M059J (cell line): ENCODE data around the gene PTBP1. TPM values are rescaled to one million over a fixed set of nuclear protein-coding genes. Genes with fewer than 3 reads are reported as not detected.
"Not testable (repeated sequence)": the region's sequence is repeated elsewhere in the genome, so short reads cannot be mapped to it uniquely, and the experiment has no call there.

Source experiments
- DNase-seq: peaks from one replicate; pipeline ENCODE4 v3.0.0-alpha.2; 2012; ENCODE audit warnings: low read depth
- total RNA-seq: library from RNA; depleted of rRNA; stranded (reverse); fragments of >200 nt; shearing (Covaris generic); gene quantifications from 2 replicates; pipeline ENCODE4 v1.2.3, GENCODE V29; 2014; rRNA removed

The PTBP1 gene
- total RNA-seq, 1 experiment from 2014 or later, result 196 TPM

GRCh38 chr19:853614-854220 lies 56.5 kb downstream of the PTBP1 start:
- DNase-seq, result not testable (repeated sequence)

DNA sequence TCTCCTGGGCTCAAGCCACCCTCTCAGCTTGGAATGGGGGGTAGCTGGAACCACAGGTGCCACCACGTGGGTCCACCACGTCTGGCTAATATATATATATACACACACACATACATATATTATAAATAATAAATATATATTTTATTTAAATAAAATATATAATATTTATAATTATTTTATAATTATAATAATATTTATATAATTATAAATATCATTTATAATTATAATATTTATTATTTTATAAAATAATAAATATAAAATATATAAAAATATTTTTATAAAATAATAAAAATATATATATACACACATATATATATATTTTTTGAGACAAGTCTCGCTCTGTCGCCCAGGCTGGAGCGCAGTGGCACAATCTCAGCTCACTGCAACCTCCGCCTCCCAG lies 57.3 kb downstream of the PTBP1 start:
- no peak for DNase-seq

DNA sequence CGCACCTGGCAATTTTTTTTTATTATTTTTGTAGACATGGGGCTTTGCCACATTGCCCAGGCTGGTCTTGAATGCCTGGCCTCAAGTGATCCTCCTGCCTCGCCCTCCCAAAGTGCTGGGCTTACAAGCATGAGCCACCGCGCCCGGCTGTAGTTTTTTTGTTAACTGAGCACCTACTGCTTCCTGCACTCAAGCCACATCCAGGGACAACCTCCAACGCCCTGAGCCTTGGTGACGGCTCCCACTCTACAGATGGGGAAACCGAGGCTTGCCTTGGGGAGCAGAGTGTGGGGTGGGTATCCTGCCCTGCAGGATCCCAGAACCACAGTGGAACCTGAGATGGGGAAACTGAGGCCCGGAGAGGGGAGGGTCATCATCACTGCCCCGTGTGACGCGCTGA lies 57.9 kb downstream of the PTBP1 start:
- no peak for DNase-seq

DNA sequence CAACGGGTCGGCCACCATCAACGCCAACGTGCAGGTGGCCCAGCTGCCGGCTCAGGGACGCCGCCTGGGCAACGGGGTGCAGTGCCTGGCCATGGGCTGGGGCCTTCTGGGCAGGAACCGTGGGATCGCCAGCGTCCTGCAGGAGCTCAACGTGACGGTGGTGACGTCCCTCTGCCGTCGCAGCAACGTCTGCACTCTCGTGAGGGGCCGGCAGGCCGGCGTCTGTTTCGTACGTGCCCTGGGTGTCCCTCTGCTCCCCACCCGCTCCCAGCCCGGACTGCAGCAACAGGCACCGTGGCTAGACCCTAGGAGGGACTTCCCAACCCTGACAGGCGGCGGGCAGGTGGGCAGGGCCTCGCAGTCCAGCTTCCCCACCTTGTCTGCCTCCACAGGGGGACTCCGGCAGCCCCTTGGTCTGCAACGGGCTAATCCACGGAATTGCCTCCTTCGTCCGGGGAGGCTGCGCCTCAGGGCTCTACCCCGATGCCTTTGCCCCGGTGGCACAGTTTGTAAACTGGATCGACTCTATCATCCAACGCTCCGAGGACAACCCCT lies 58.4 kb downstream of the PTBP1 start:
- no peak for DNase-seq

- no peak for DNase-seq
Observed at GRCh38 chr19:858284-858683, 61.0 kb downstream of the PTBP1 start.

DNA sequence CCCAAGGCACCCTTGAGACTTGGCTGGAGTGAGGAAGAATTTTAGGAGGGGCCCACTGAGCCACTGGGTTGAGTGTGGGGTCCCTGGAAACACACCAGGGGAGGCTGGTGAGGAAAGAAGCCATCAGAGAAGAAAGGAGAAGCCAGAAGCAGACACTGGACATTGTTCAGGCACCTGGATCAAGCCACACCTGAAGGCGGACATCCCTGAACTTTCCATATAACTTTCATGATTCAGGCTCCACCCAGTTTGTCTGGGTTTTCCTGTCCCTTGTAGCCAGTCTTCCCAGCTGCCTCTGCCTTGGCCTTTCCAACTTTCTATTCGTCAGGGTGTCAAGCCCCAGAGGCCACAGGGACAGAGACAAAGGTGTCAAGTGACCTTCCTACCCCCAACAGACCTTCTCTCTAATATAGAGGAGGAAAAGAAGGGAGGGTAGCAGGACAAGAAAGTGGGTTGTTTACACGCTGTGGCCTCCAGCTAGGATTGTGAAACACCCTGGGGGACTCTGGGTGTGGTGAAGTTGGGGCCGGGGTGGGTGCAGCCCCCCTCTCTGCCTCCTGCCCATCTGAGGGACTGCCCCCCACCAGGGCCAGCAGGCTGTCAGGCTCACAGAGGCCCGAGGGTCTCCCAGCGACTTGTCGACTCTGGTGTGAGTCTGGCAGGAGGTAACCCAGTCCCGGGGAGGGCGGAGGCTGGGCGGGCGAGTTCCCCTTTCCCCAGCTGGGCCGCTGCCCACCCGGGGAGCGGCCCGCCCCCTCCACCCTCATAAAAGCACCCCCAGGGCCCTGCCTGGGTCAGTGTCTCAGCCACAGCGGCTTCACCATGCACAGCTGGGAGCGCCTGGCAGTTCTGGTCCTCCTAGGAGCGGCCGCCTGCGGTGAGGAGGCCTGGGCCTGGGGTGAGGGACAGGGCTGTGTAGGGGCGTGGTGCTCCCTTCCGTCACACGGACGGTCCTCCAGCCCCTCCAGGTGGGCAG lies 61.9 kb downstream of the PTBP1 start, which contains the start of gene CFD:
Gene CFD (plus strand): TSS at position 797 of the 976 bp plus-strand sequence. CDS start 26 bp downstream, at position 823.
- no peak for DNase-seq

DNA sequence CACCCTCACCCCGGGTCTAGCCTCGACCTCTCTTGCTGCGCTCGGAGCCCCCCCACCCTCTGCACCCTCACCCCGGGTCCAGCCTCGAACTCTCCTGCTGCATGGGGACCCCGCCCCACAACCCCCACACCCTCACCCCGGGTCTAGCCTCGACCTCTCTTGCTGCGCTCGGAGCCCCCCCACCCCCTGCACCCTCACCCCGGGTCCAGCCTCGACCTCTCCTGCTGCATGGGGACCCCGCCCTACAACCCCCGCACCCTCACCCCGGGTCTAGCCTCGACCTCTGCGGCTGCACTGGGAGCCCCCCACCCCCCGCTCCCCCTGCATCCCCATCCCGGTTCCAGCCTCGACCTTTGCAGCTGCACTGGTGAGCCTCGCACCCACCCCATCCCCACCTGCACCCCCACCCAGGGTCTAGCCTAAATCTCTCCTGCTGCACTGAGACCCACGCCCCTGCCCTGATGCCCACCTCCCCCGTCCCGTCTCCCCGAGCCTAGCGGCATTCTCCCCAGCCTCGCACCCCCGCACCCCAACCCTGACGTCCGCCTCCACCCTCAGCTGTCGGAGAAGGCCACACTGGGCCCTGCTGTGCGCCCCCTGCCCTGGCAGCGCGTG lies 64.0 kb downstream of the PTBP1 start:
- DNase-seq, result no peak

Other genes starting within 250 kb of the PTBP1 start
- gene BSG, start 224.9 kb upstream of the PTBP1 start, total RNA-seq, result 961 and 1,106 TPM in 2 replicates
- 0.42 and 1.4 TPM in 2 replicates for gene HCN2, start 207.6 kb upstream of the PTBP1 start, total RNA-seq
- gene POLRMT, start 163.9 kb upstream of the PTBP1 start, total RNA-seq, result 16.4 and 25.5 TPM in 2 replicates
- not detected in 2 replicates for gene FGF22, start 157.6 kb upstream of the PTBP1 start, total RNA-seq
- gene RNF126, start 134.2 kb upstream of the PTBP1 start, total RNA-seq, result 33.6 and 53.8 TPM in 2 replicates
- 29.7 and 59.0 TPM in 2 replicates for gene FSTL3, start 121.1 kb upstream of the PTBP1 start, total RNA-seq
- not detected in 2 replicates for gene PRSS57, start 102.0 kb upstream of the PTBP1 start, total RNA-seq
- gene PALM, start 88.5 kb upstream of the PTBP1 start, total RNA-seq, result 0.07 and 1.4 TPM in 2 replicates
- 0.37 and 0.79 TPM in 2 replicates for gene MISP, start 46.3 kb upstream of the PTBP1 start, total RNA-seq
- gene PLPPR3, start 24.5 kb downstream of the PTBP1 start, total RNA-seq, result 2.3 and 3.8 TPM in 2 replicates
- gene AZU1, start 30.4 kb downstream of the PTBP1 start, total RNA-seq, result not detected in 2 replicates
- not detected in 2 replicates for gene PRTN3, start 43.5 kb downstream of the PTBP1 start, total RNA-seq
- not detected in 2 replicates for gene ELANE, start 54.9 kb downstream of the PTBP1 start, total RNA-seq
- gene CFD, start 62.2 kb downstream of the PTBP1 start, total RNA-seq, result 0.52 and 0.89 TPM in 2 replicates
- 22.7 and 32.8 TPM in 2 replicates for gene MED16, start 95.7 kb downstream of the PTBP1 start, total RNA-seq
- gene RNU6-9, start 96.0 kb downstream of the PTBP1 start, total RNA-seq, result not detected in 2 replicates
- 30.4 and 37.0 TPM in 2 replicates for gene R3HDM4, start 115.8 kb downstream of the PTBP1 start, total RNA-seq
- gene KISS1R, start 119.9 kb downstream of the PTBP1 start, total RNA-seq, result not detected in 2 replicates
- gene ARID3A, start 128.6 kb downstream of the PTBP1 start, total RNA-seq, result 0.71 and 3.7 TPM in 2 replicates
- 48.9 and 70.4 TPM in 2 replicates for gene WDR18, start 186.9 kb downstream of the PTBP1 start, total RNA-seq
- not detected in 2 replicates for gene GRIN3B, start 203.0 kb downstream of the PTBP1 start, total RNA-seq
- gene TMEM259, start 223.7 kb downstream of the PTBP1 start, total RNA-seq, result 99.9 and 126 TPM in 2 replicates
- not detected in 2 replicates for gene RNU6-2, start 224.1 kb downstream of the PTBP1 start, total RNA-seq
- 259 and 333 TPM in 2 replicates for gene CNN2, start 229.2 kb downstream of the PTBP1 start, total RNA-seq
- gene ABCA7, start 242.7 kb downstream of the PTBP1 start, total RNA-seq, result 9.3 and 13.5 TPM in 2 replicates